ENCODE data around the gene VWA2. TPM values are rescaled to one million over a fixed set of nuclear protein-coding genes. Genes with fewer than 3 reads are reported as not detected.

The VWA2 gene
- polyA plus RNA-seq, 3 donors = not detected

GRCh38 chr10:114326795-114327194, 87.7 kb downstream of the VWA2 start:
- no peaks in the 10 kb centered on the region for H3K36me3 ChIP-seq (replicated peaks in 1 of 2; ENCODE audit: control insufficient read depth in 1 of 2, insufficient read depth in 2 of 2, low read length in 2 of 2)
- no peak overlapping the region for H3K9ac ChIP-seq (ENCODE audit: insufficient read depth, low read length, poor library complexity, severe bottlenecking)
- intact Hi-C loops (cut with micrococcal nuclease) = no loop called here
- H3K9me3 ChIP-seq (replicated peaks in 1 of 2; ENCODE audit: control insufficient read depth in 1 of 2, insufficient read depth in 1 of 2, low read length in 2 of 2) = no peaks in the 10 kb centered on the region
- no peaks in the 10 kb centered on the region for H3K79me2 ChIP-seq (ENCODE audit: insufficient read depth, low read length)
- no peak for TF ChIP-seq CTCF (IDR thresholded peaks at IDR 0.05)
- no peak overlapping the region for H3K4me3 ChIP-seq (replicated peaks in 1 of 3; ENCODE audit: low read depth in 2 of 3, low read length in 3 of 3)
- H3K4me2 ChIP-seq (replicated peaks; ENCODE audit: extremely low read depth, low read length, poor library complexity, severe bottlenecking) = no peak overlapping the region
- Mint-ChIP-seq H3K36me3 (no peaks in the 10 kb centered on the region), H3K9me3 (peaks cover 0 to 4% (median 0%) of the 10 kb centered on the region in 7 donors), H3K27me3 (ENCODE audit: low read depth in 3 of 3) (peaks cover 0 to 5% (median 1%) of the 10 kb centered on the region in 3 donors), H3K4me3 (no peak overlapping the region), H3K4me1 (no peaks in the 10 kb centered on the region), H3K27ac (no peak overlapping the region)
- H4K20me1 ChIP-seq (ENCODE audit: insufficient read depth, low read length) = no peaks in the 10 kb centered on the region
- H3K27ac ChIP-seq (ENCODE audit: low read depth in 1 of 2, low read length in 2 of 2) = no peak overlapping the region
- no peak overlapping the region for H2AFZ ChIP-seq (ENCODE audit: insufficient read depth, low read depth, low read length, poor library complexity, severe bottlenecking)
- no CpG with 5 or more reads among the region's 2 CpGs for WGBS (ENCODE audit: insufficient coverage)
- no peaks in the 10 kb centered on the region for H3K4me1 ChIP-seq (ENCODE audit: control insufficient read depth in 1 of 2, insufficient read depth in 2 of 2, low read length in 2 of 2)
- no peak for DNase-seq
- H3K27me3 ChIP-seq (ENCODE audit: control insufficient read depth in 2 of 2, insufficient read depth in 2 of 2, low read length in 2 of 2) = no peaks in the 10 kb centered on the region

GRCh38 chr10:114327537-114328440, 88.7 kb downstream of the VWA2 start:
- Mint-ChIP-seq H3K4me3 (no peak overlapping the region), H3K4me1 (no peaks in the 10 kb centered on the region), H3K27ac (no peak overlapping the region), H3K36me3 (no peaks in the 10 kb centered on the region), H3K9me3 (peaks cover 0 to 2% (median 0%) of the 10 kb centered on the region in 7 donors), H3K27me3 (ENCODE audit: low read depth in 3 of 3) (peaks cover 0 to 5% (median 1%) of the 10 kb centered on the region in 3 donors)
- H4K20me1 ChIP-seq (ENCODE audit: insufficient read depth, low read length) = no peaks in the 10 kb centered on the region
- no peaks in the 10 kb centered on the region for H3K4me1 ChIP-seq (ENCODE audit: control insufficient read depth in 1 of 2, insufficient read depth in 2 of 2, low read length in 2 of 2)
- intact Hi-C loops (cut with micrococcal nuclease) = no loop called here
- H3K79me2 ChIP-seq (ENCODE audit: insufficient read depth, low read length) = no peaks in the 10 kb centered on the region
- no peak overlapping the region for H2AFZ ChIP-seq (ENCODE audit: insufficient read depth, low read depth, low read length, poor library complexity, severe bottlenecking)
- WGBS (ENCODE audit: insufficient coverage) = 96% methylated on average over 9 of the region's 15 CpGs
- H3K4me2 ChIP-seq (replicated peaks; ENCODE audit: extremely low read depth, low read length, poor library complexity, severe bottlenecking) = no peak overlapping the region
- H3K9me3 ChIP-seq (replicated peaks in 1 of 2; ENCODE audit: control insufficient read depth in 1 of 2, insufficient read depth in 1 of 2, low read length in 2 of 2) = no peaks in the 10 kb centered on the region
- no peak overlapping the region for H3K4me3 ChIP-seq (replicated peaks in 1 of 3; ENCODE audit: low read depth in 2 of 3, low read length in 3 of 3)
- H3K27ac ChIP-seq (ENCODE audit: low read depth in 1 of 2, low read length in 2 of 2) = no peak overlapping the region
- no peaks in the 10 kb centered on the region for H3K36me3 ChIP-seq (replicated peaks in 1 of 2; ENCODE audit: control insufficient read depth in 1 of 2, insufficient read depth in 2 of 2, low read length in 2 of 2)
- DNase-seq = no peak
- no peaks in the 10 kb centered on the region for H3K27me3 ChIP-seq (ENCODE audit: control insufficient read depth in 2 of 2, insufficient read depth in 2 of 2, low read length in 2 of 2)
- TF ChIP-seq CTCF (IDR thresholded peaks at IDR 0.05) = no peak
- H3K9ac ChIP-seq (ENCODE audit: insufficient read depth, low read length, poor library complexity, severe bottlenecking) = no peak overlapping the region

Measured in CD14-positive monocyte (primary cell).